HG03378 (cell line): ENCODE results near the gene FSIP1.

Experiments
- ATAC-seq: cut with Tn5 transposase; IDR thresholded peaks from one replicate; pipeline ENCODE4 v1.9.1; 2021; ENCODE audit warnings: mild to moderate bottlenecking, moderate library complexity; ENCODE audit not compliant: unreplicated experiment

The FSIP1 gene

GRCh38 chr15:39690881-39691634 is 91.6 kb downstream of the FSIP1 start:
- ATAC-seq: no peak

GRCh38 chr15:39687965-39688364 is 94.7 kb downstream of the FSIP1 start:
- no peak for ATAC-seq

- no peak for ATAC-seq
Measured at GRCh38 chr15:39685999-39686613, 96.5 kb downstream of the FSIP1 start.

- ATAC-seq: no peak
Measured at GRCh38 chr15:39685367-39685766, 97.3 kb downstream of the FSIP1 start.

- no peak for ATAC-seq
Measured at GRCh38 chr15:39684233-39684632, 98.4 kb downstream of the FSIP1 start.

- no peak for ATAC-seq
Measured at GRCh38 chr15:39682366-39682765, 100.3 kb downstream of the FSIP1 start.

- ATAC-seq: no peak
Measured at GRCh38 chr15:39680868-39681267, 101.8 kb downstream of the FSIP1 start.

GRCh38 chr15:39672666-39673065 is 110.0 kb downstream of the FSIP1 start:
- no peak for ATAC-seq

GRCh38 chr15:39672184-39672583 is 110.5 kb downstream of the FSIP1 start:
- no peak for ATAC-seq

GRCh38 chr15:39670687-39671086 is 112.0 kb downstream of the FSIP1 start:
- no peak for ATAC-seq

GRCh38 chr15:39669661-39670060 is 113.0 kb downstream of the FSIP1 start:
- no peak for ATAC-seq

- no peak for ATAC-seq
Measured at GRCh38 chr15:39669241-39669640, 113.4 kb downstream of the FSIP1 start.

- no peak for ATAC-seq
Measured at GRCh38 chr15:39668457-39668856, 114.2 kb downstream of the FSIP1 start.

GRCh38 chr15:39667382-39668127 is 115.1 kb downstream of the FSIP1 start:
- no peak for ATAC-seq

GRCh38 chr15:39666677-39667076 is 116.0 kb downstream of the FSIP1 start:
- ATAC-seq: no peak

- no peak for ATAC-seq
Measured at GRCh38 chr15:39665629-39666250, 116.9 kb downstream of the FSIP1 start.

- no peak for ATAC-seq
Measured at GRCh38 chr15:39663704-39664250, 118.9 kb downstream of the FSIP1 start.

GRCh38 chr15:39661776-39662175 is 120.9 kb downstream of the FSIP1 start:
- no peak for ATAC-seq

- no peak for ATAC-seq
Measured at GRCh38 chr15:39658740-39659139, 123.9 kb downstream of the FSIP1 start.

- ATAC-seq: no peak
Measured at GRCh38 chr15:39657668-39658067, 125.0 kb downstream of the FSIP1 start.

- ATAC-seq: no peak
Measured at GRCh38 chr15:39657181-39657580, 125.5 kb downstream of the FSIP1 start.
